Panc1 (cell line): ENCODE data around the gene ZDHHC7. TPM values are rescaled to one million over a fixed set of nuclear protein-coding genes. Genes with fewer than 3 reads are reported as not detected.

ENCODE experiments used
- ATAC-seq: fragments of 200-7000 bp; cut with Tn5 transposase; 2 replicates; pipeline ENCODE4 v1.9.1; 2020; ENCODE audit warnings: mild to moderate bottlenecking, moderate library complexity
- BruUV-seq: library from RNA; stranded (reverse); fragments of 400-500 nt; replicated peaks from 2 replicates; lab custom pipeline; 2021; lab: Mats Ljungman, UMichigan
- CTCF ChIA-PET: fragments of 300-600 bp; sonication (Branson Sonifier 250); formaldehyde crosslinking; loops from one replicate; lab custom pipeline; 2022; ENCODE audit warnings: antibody characterized with exemption; lab: Charles Lee
- POLR2A ChIA-PET: fragments of 300-600 bp; sonication (Branson Sonifier 250); formaldehyde crosslinking; loops from one replicate; lab custom pipeline; 2022; ENCODE audit warnings: antibody characterized with exemption; lab: Charles Lee
- DNase-seq: peaks from one replicate; pipeline ENCODE4 v3.0.0-alpha.2; 2010; ENCODE audit warnings: low read depth, low spot score
- H3K27ac ChIP-seq: 2 replicates; pipeline ENCODE4 v1.5.1; 2011; ENCODE audit warnings: mild to moderate bottlenecking, low read length, inconsistent platforms
- H3K27me3 ChIP-seq: fragments of 200-500 bp; sonication (Bioruptor generic); 2 replicates; pipeline ENCODE4 v1.6.0; 2014; ENCODE audit warnings: low read length, inconsistent platforms; ENCODE audit not compliant: control insufficient read depth, insufficient read depth
- H3K36me3 ChIP-seq: fragments of 200-500 bp; sonication (Bioruptor generic); 2 replicates; pipeline ENCODE4 v1.5.1; 2014; ENCODE audit warnings: inconsistent platforms, mild to moderate bottlenecking, low read length, moderate library complexity; ENCODE audit not compliant: control insufficient read depth, insufficient read depth
- H3K4me1 ChIP-seq: 2 replicates; pipeline ENCODE4 v1.5.1; 2011; ENCODE audit warnings: inconsistent platforms, mild to moderate bottlenecking, low read length, moderate library complexity; ENCODE audit not compliant: control insufficient read depth, insufficient read depth
- H3K4me3 ChIP-seq, 2 experiments: 2 replicates each; pipeline ENCODE4 v1.5.1; 2011 to 2012; ENCODE audit warnings: low read depth in 2 of 2, low read length in 2 of 2, mild to moderate bottlenecking in 2 of 2, inconsistent platforms in 1 of 2, moderate library complexity in 1 of 2
- H3K9me3 ChIP-seq: fragments of 200-500 bp; sonication (Bioruptor generic); 2 replicates; pipeline ENCODE4 v1.5.1; 2014; ENCODE audit warnings: low read depth, mild to moderate bottlenecking, inconsistent platforms, low read length, moderate library complexity; ENCODE audit not compliant: control insufficient read depth, insufficient read depth
- POLR2AphosphoS5 ChIP-seq: IDR thresholded peaks from 2 replicates; pipeline ENCODE4 v1.6.1; 2012; ENCODE audit warnings: mild to moderate bottlenecking, low read depth, low read length, moderate library complexity
- SIN3A ChIP-seq: IDR thresholded peaks from 2 replicates; pipeline ENCODE4 v1.6.1; 2012; ENCODE audit warnings: low read depth, mild to moderate bottlenecking, low read length, moderate library complexity, borderline replicate concordance; ENCODE audit not compliant: insufficient read depth
- TCF7L2 ChIP-seq: IDR thresholded peaks from 2 replicates; pipeline ENCODE4 v1.6.1; 2011; ENCODE audit warnings: mild to moderate bottlenecking, low read depth, low read length, inconsistent platforms
- in situ Hi-C: cut with HindIII; loops from 2 replicates; pipeline ENCODE4 v1.10.0; 2016; ENCODE audit warnings: low sequenced_read_pairs, low pct_unique_long_range_greater_than_20kb
- intact Hi-C: fragments of 100-400 bp; cut with micrococcal nuclease; formaldehyde crosslinking; loops from one replicate; pipeline ENCODE4 v1.10.0; 2022; ENCODE audit not compliant: unreplicated experiment
- total RNA-seq: library from RNA; stranded (reverse); gene quantifications from one replicate; pipeline ENCODE4 v1.2.1, GENCODE V29; 2021; ENCODE audit not compliant: unreplicated experiment
- TF ChIP-seq, protein P1 (sequence below), 2 experiments: IDR thresholded peaks; 2 replicates each; pipeline ENCODE4 v1.6.1; 2011 to 2012; ENCODE audit warnings: low read depth in 2 of 2, control low read depth in 1 of 2, low read length in 1 of 2, mild to moderate bottlenecking in 1 of 2, moderate library complexity in 1 of 2; ENCODE audit not compliant: insufficient read depth in 1 of 2
- TF ChIP-seq, protein P2 (sequence below): fragments of 450-650 bp; IDR thresholded peaks from 2 replicates; pipeline ENCODE4 v1.5.1; 2017; ENCODE audit warnings: mild to moderate bottlenecking

The ZDHHC7 gene
- total RNA-seq, 1 experiment from 2014 or later, result 71.5 TPM

- ChIA-PET CTCF (no interaction called here), POLR2A (no interaction called here)
- ATAC-seq (no peak), DNase-seq (no peak)
- H3K27ac ChIP-seq, result peak overlapping the region; percentile 97
- no peak overlapping the region for H3K4me3 ChIP-seq
- intact Hi-C loops (no loop called here), in situ Hi-C loops (no loop called here)
- TF ChIP-seq POLR2AphosphoS5 (peak; percentile 40; the same call in 1 of the 2 replicates), TCF7L2 (no peak)
- 0 out of 2 replicates have a peak, but pooled peaks cover 3% of the 10 kb centered on the region for H3K36me3 ChIP-seq
- H3K4me1 ChIP-seq, result peaks cover 76% of the 10 kb centered on the region
- BruUV-seq, result no TSS peak
- no peaks in the 10 kb centered on the region for H3K27me3 ChIP-seq
- no peaks in the 10 kb centered on the region for H3K9me3 ChIP-seq
Measured at GRCh38 chr16:84999200-84999599, 12.1 kb downstream of the ZDHHC7 start.

DNA sequence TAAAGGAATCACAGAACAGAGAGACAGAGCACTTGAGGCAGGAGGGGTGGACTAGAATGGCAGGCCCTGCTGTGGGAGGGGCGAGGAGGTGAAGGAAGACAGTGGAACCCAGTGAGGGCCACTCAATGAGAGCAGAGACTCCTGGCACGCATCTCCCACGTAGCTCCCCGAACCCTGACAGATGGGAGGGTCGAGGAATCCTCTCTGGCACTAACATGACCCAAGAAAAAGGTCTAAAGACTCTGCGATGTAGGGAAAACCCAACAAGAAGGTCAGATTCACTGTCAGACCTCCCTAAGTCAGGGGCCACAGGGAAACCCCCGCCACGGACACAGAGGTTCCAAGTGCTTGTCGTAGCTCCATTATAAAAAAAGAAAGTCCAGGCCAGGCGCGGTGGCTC is 15.0 kb downstream of the ZDHHC7 start:
- CTCF ChIA-PET, result interaction anchor here (0.5 kb wide), 1 partner anchor 28 kb away, joined by 3 read pairs; no protein-coding TSS in a partner anchor
- peaks cover 58% of the 10 kb centered on the region for H3K4me1 ChIP-seq

More for the DNA sequence above, 15.0 kb downstream of the ZDHHC7 start:
- TF ChIP-seq, protein P1, sequence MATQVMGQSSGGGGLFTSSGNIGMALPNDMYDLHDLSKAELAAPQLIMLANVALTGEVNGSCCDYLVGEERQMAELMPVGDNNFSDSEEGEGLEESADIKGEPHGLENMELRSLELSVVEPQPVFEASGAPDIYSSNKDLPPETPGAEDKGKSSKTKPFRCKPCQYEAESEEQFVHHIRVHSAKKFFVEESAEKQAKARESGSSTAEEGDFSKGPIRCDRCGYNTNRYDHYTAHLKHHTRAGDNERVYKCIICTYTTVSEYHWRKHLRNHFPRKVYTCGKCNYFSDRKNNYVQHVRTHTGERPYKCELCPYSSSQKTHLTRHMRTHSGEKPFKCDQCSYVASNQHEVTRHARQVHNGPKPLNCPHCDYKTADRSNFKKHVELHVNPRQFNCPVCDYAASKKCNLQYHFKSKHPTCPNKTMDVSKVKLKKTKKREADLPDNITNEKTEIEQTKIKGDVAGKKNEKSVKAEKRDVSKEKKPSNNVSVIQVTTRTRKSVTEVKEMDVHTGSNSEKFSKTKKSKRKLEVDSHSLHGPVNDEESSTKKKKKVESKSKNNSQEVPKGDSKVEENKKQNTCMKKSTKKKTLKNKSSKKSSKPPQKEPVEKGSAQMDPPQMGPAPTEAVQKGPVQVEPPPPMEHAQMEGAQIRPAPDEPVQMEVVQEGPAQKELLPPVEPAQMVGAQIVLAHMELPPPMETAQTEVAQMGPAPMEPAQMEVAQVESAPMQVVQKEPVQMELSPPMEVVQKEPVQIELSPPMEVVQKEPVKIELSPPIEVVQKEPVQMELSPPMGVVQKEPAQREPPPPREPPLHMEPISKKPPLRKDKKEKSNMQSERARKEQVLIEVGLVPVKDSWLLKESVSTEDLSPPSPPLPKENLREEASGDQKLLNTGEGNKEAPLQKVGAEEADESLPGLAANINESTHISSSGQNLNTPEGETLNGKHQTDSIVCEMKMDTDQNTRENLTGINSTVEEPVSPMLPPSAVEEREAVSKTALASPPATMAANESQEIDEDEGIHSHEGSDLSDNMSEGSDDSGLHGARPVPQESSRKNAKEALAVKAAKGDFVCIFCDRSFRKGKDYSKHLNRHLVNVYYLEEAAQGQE (IDR thresholded peaks at IDR 0.05; ENCODE audit: insufficient read depth in 1 of 2, low read depth in 2 of 2, low read length in 1 of 2), result no peak
- TF ChIP-seq POLR2AphosphoS5 (no peak), SIN3A (no peak), TCF7L2 (no peak)
- TF ChIP-seq, protein P2, sequence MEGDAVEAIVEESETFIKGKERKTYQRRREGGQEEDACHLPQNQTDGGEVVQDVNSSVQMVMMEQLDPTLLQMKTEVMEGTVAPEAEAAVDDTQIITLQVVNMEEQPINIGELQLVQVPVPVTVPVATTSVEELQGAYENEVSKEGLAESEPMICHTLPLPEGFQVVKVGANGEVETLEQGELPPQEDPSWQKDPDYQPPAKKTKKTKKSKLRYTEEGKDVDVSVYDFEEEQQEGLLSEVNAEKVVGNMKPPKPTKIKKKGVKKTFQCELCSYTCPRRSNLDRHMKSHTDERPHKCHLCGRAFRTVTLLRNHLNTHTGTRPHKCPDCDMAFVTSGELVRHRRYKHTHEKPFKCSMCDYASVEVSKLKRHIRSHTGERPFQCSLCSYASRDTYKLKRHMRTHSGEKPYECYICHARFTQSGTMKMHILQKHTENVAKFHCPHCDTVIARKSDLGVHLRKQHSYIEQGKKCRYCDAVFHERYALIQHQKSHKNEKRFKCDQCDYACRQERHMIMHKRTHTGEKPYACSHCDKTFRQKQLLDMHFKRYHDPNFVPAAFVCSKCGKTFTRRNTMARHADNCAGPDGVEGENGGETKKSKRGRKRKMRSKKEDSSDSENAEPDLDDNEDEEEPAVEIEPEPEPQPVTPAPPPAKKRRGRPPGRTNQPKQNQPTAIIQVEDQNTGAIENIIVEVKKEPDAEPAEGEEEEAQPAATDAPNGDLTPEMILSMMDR, result no peak
- H3K4me3 ChIP-seq, result no peak overlapping the region
- peaks cover 3% of the 10 kb centered on the region; the same call in 1 of the 2 replicates for H3K36me3 ChIP-seq
- in situ Hi-C loops (no loop called here), intact Hi-C loops (no loop called here)
- H3K27me3 ChIP-seq, result no peaks in the 10 kb centered on the region
- ATAC-seq, result no peak
- no peaks in the 10 kb centered on the region for H3K9me3 ChIP-seq
- DNase-seq, result no peak
- BruUV-seq, result no TSS peak
- peak overlapping the region; percentile 80 for H3K27ac ChIP-seq
- POLR2A ChIA-PET, result interaction anchor here (1.1 kb wide), 1 partner anchor 9 kb away, joined by 5 read pairs; no protein-coding TSS in a partner anchor
